AG10803 (cell line): Measurements from ENCODE around the gene CTSE.

Experiments used
- DNase-seq: peaks from one replicate; pipeline ENCODE4 v3.0.0; 2010; ENCODE audit warnings: low read depth
- H3K4me3 ChIP-seq: 2 replicates; pipeline ENCODE4 v1.5.1; 2011; ENCODE audit warnings: mild to moderate bottlenecking, low read length, control low read depth
- CTCF ChIP-seq: conservative IDR thresholded peaks from 2 replicates; pipeline ENCODE4 v1.5.1; 2011; ENCODE audit warnings: mild to moderate bottlenecking, low read length, control low read depth, inconsistent platforms

The CTSE gene

GRCh38 chr1:206020393-206021007 lies 3.2 kb downstream of the CTSE start:
- no peak overlapping the region for H3K4me3 ChIP-seq
- no peak for DNase-seq
- no peak for TF ChIP-seq CTCF

- DNase-seq: no peak
- no peak overlapping the region for H3K4me3 ChIP-seq
- TF ChIP-seq CTCF: no peak
Measured at GRCh38 chr1:206015071-206015470, 8.6 kb downstream of the CTSE start.

GRCh38 chr1:206014601-206015000 lies 9.1 kb downstream of the CTSE start:
- H3K4me3 ChIP-seq: no peak overlapping the region
- TF ChIP-seq CTCF: no peak
- no peak for DNase-seq

GRCh38 chr1:206013026-206013795 lies 10.5 kb downstream of the CTSE start:
- DNase-seq: no peak
- no peak for TF ChIP-seq CTCF
- H3K4me3 ChIP-seq: no peak overlapping the region

GRCh38 chr1:206012086-206012859 lies 11.4 kb downstream of the CTSE start:
- no peak for DNase-seq
- H3K4me3 ChIP-seq: no peak overlapping the region
- TF ChIP-seq CTCF: no peak

- no peak overlapping the region for H3K4me3 ChIP-seq
- DNase-seq: no peak
- no peak for TF ChIP-seq CTCF
Measured at GRCh38 chr1:206011057-206011456, 12.6 kb downstream of the CTSE start.

- no peak for TF ChIP-seq CTCF
- H3K4me3 ChIP-seq: no peak overlapping the region
- DNase-seq: no peak
Measured at GRCh38 chr1:206010060-206010459, 13.6 kb downstream of the CTSE start.
